ENCODE data around the gene NDUFAF4.
A peak's percentile ranks its signal among the peaks of the same experiment; 100 is the strongest.

- TF ChIP-seq, protein P1, sequence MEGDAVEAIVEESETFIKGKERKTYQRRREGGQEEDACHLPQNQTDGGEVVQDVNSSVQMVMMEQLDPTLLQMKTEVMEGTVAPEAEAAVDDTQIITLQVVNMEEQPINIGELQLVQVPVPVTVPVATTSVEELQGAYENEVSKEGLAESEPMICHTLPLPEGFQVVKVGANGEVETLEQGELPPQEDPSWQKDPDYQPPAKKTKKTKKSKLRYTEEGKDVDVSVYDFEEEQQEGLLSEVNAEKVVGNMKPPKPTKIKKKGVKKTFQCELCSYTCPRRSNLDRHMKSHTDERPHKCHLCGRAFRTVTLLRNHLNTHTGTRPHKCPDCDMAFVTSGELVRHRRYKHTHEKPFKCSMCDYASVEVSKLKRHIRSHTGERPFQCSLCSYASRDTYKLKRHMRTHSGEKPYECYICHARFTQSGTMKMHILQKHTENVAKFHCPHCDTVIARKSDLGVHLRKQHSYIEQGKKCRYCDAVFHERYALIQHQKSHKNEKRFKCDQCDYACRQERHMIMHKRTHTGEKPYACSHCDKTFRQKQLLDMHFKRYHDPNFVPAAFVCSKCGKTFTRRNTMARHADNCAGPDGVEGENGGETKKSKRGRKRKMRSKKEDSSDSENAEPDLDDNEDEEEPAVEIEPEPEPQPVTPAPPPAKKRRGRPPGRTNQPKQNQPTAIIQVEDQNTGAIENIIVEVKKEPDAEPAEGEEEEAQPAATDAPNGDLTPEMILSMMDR (IDR thresholded peaks at IDR 0.05) = peak in 2 of 3 donors; percentile 12 to 15
- TF ChIP-seq POLR2A (IDR thresholded peaks at IDR 0.05) (no peak), POLR2AphosphoS5 (IDR thresholded peaks at IDR 0.05) (no peak)
Measured at GRCh38 chr6:96899019-96899418, 1.3 kb upstream of the NDUFAF4 start.

All from breast epithelium (tissue), 3 donors.